GM23248 (cell line): ENCODE data around the gene REPS2. TPM values are rescaled to one million over a fixed set of nuclear protein-coding genes. Genes with fewer than 3 reads are reported as not detected.

Source experiments
- DNase-seq: peaks from one replicate; pipeline ENCODE4 v3.0.0-alpha.2; 2015
- H2AFZ ChIP-seq: fragments of 200-600 bp; sonication (generic); 2 replicates; pipeline ENCODE4 v1.6.1; 2016; ENCODE audit warnings: antibody characterized with exemption
- H3F3A ChIP-seq: fragments of 200-600 bp; sonication (generic); 2 replicates; pipeline ENCODE4 v1.6.1; 2016; ENCODE audit warnings: mild to moderate bottlenecking, antibody characterized with exemption, mixed run types; ENCODE audit not compliant: insufficient read depth
- H3K27ac ChIP-seq: fragments of 200-600 bp; sonication (generic); 2 replicates; pipeline ENCODE4 v1.5.1; 2016; ENCODE audit warnings: mild to moderate bottlenecking
- H3K27me3 ChIP-seq: fragments of 200-600 bp; sonication (generic); replicated peaks from 2 replicates; pipeline ENCODE4 v1.6.1; 2016; ENCODE audit warnings: mild to moderate bottlenecking; ENCODE audit not compliant: insufficient read depth
- H3K36me3 ChIP-seq: fragments of 200-600 bp; sonication (generic); 2 replicates; pipeline ENCODE4 v1.6.1; 2016; ENCODE audit warnings: low read depth, mild to moderate bottlenecking
- H3K4me1 ChIP-seq: fragments of 200-600 bp; sonication (generic); 2 replicates; pipeline ENCODE4 v1.6.1; 2016; ENCODE audit warnings: mild to moderate bottlenecking; ENCODE audit not compliant: insufficient read depth
- H3K4me2 ChIP-seq: fragments of 200-600 bp; sonication (generic); one replicate; pipeline ENCODE4 v1.6.1; 2016; ENCODE audit warnings: mild to moderate bottlenecking; ENCODE audit not compliant: unreplicated experiment
- H3K4me3 ChIP-seq: fragments of 200-600 bp; sonication (generic); 2 replicates; pipeline ENCODE4 v1.5.1; 2016; ENCODE audit warnings: mild to moderate bottlenecking
- H3K79me2 ChIP-seq: fragments of 200-600 bp; sonication (generic); 2 replicates; pipeline ENCODE4 v1.6.1; 2016; ENCODE audit warnings: mild to moderate bottlenecking; ENCODE audit not compliant: insufficient read depth
- H3K9ac ChIP-seq: fragments of 200-600 bp; sonication (generic); 2 replicates; pipeline ENCODE4 v1.6.1; 2016; ENCODE audit warnings: mild to moderate bottlenecking
- H3K9me2 ChIP-seq: fragments of 200-600 bp; sonication (generic); 2 replicates; pipeline ENCODE4 v1.6.1; 2016; ENCODE audit warnings: mixed run types, mild to moderate bottlenecking, moderate library complexity; ENCODE audit not compliant: insufficient read depth
- H3K9me3 ChIP-seq: fragments of 200-600 bp; sonication (generic); one replicate; pipeline ENCODE4 v1.6.1; 2017; ENCODE audit warnings: low read depth
- H4K20me1 ChIP-seq: fragments of 200-600 bp; sonication (generic); 2 replicates; pipeline ENCODE4 v1.6.0; 2016; ENCODE audit not compliant: insufficient read depth
- EZH2 ChIP-seq: fragments of 200-600 bp; sonication (generic); IDR thresholded peaks from 2 replicates; pipeline ENCODE4 v1.6.1; 2018; ENCODE audit warnings: antibody characterized with exemption, mild to moderate bottlenecking; ENCODE audit not compliant: insufficient read depth, poor library complexity, severe bottlenecking
- EZH2phosphoT487 ChIP-seq: fragments of 200-600 bp; sonication (generic); IDR thresholded peaks from 2 replicates; pipeline ENCODE4 v1.6.1; 2018; ENCODE audit warnings: antibody characterized with exemption, moderate library complexity, mild to moderate bottlenecking, low read depth; ENCODE audit not compliant: insufficient read depth
- WGBS, 2 experiments: methylation state at CpG; one replicate each; pipeline ENCODE4 v1.1.6; 2015 to 2017; ENCODE audit warnings: low lambda C conversion rate in 2 of 2, low coverage in 1 of 2; ENCODE audit errors: missing lambda C conversion rate in 2 of 2; 5-methylcytosine and 5-hydroxymethylcytosine counted together
- in situ Hi-C: fragments of 300-500 bp; cut with MboI; formaldehyde crosslinking; loops from 2 replicates; pipeline ENCODE4 v1.15.0; 2020
- polyA plus RNA-seq: library from polyadenylated mRNA; unstranded; fragments of >200 nt; fragmentation: Nextera tagmentation; extraction: Ambion mirVana; gene quantifications from 2 replicates; pipeline ENCODE4 v1.2.1, GENCODE V29; 2016
- total RNA-seq: library from RNA; depleted of rRNA; stranded (reverse); fragments of >200 nt; shearing (Covaris generic); gene quantifications from 2 replicates; pipeline ENCODE4 v1.2.3, GENCODE V29; 2014

Gene REPS2
- total and polyA plus RNA-seq, 2 experiments from 2014 or later: 0.03 to 0.11 TPM

DNA sequence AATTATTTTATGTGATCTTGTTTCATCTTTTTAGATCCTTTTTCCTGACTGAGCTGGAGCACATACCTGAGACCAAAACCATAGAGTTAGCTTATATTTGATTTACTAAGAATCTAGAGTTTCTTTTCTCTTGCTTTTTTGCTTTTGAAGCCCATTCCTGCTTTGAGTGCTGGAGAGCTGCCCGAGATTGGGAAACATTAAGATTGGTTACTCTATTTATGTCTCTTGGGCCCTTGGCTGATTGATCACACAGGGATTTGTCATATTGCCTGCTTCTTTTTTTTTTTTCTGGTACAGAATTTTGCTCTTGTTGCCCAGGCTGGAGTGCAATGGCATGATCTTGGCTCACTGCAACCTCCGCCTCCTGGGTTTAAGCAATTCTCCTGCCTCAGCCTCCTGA is 73.9 kb downstream of the REPS2 start:
- H3K9me3 ChIP-seq: no peaks in the 10 kb centered on the region
- no peak overlapping the region for H3K4me3 ChIP-seq
- no peak overlapping the region for H3K27ac ChIP-seq
- no peak for TF ChIP-seq EZH2phosphoT487
- TF ChIP-seq EZH2: no peak
- no peak overlapping the region for H2AFZ ChIP-seq
- no peak overlapping the region for H3K4me2 ChIP-seq
- DNase-seq: no peak
- H3K36me3 ChIP-seq: no peaks in the 10 kb centered on the region
- H3K4me1 ChIP-seq: peaks cover 17% of the 10 kb centered on the region
- 0 to 32% methylated on average over 1 to 2 of the region's 2 CpGs for WGBS, 2 experiments
- no peaks in the 10 kb centered on the region for H3K9me2 ChIP-seq
- in situ Hi-C loops: no loop called here
- no peaks in the 10 kb centered on the region for H3K79me2 ChIP-seq
- no peaks in the 10 kb centered on the region for H4K20me1 ChIP-seq
- no peaks in the 10 kb centered on the region for H3K27me3 ChIP-seq
- H3K9ac ChIP-seq: no peak overlapping the region
- peaks cover 12% of the 10 kb centered on the region; the same call in 1 of the 2 replicates for H3F3A ChIP-seq

- Histone ChIP-seq H3K9ac (no peak overlapping the region), H3K27ac (no peak overlapping the region), H3K4me1 (peaks cover 17% of the 10 kb centered on the region), H3K9me2 (no peaks in the 10 kb centered on the region), H3F3A (peaks cover 12% of the 10 kb centered on the region; the same call in 1 of the 2 replicates), H3K36me3 (no peaks in the 10 kb centered on the region), H3K9me3 (no peaks in the 10 kb centered on the region), H3K79me2 (no peaks in the 10 kb centered on the region), H3K4me2 (no peak overlapping the region), H3K4me3 (no peak overlapping the region), H4K20me1 (no peaks in the 10 kb centered on the region), H2AFZ (no peak overlapping the region), H3K27me3 (no peaks in the 10 kb centered on the region)
- peak; percentile 24 for DNase-seq
- in situ Hi-C loops: no loop called here
- 36 to 38% methylated on average over 10 of the region's 10 CpGs for WGBS, 2 experiments
- TF ChIP-seq EZH2phosphoT487: no peak
Observed at GRCh38 chrX:17020851-17021821, 74.7 kb downstream of the REPS2 start.

DNA sequence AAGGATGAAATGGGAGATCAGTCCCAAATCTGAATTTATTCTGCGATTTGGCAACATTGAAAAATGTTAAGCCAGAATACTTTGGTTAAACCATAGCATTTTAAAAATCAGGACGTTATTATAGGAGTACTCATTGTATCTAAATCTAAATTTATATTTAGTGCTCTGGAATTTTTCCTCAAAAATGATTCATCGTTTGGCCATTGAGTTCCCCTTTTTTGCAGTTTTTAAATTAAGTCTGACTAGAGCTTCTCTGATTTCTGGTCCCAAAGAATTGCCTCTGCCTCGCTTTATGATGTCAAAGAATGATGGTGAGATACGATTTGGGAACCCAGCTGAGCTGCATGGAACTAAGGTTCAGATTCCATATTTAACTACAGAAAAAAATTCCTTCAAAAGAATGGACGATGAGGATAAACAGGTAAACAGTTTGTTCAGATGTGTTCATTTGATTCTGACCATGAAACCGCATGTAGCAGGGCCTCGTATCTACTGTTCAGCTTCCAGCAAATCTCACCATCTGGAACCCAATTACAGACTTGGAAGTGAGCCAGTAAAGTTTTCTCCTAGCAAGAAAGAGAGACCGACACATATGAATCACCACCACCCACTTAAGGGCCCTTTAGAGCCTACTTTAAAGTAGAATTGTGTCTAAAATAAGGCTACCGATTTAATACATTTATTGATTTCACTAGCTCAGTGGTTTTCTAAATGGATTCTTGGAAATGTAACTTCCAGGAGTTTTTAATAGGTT is 75.6 kb downstream of the REPS2 start:
- Histone ChIP-seq H3K4me2 (no peak overlapping the region), H3K36me3 (no peaks in the 10 kb centered on the region), H3K9ac (no peak overlapping the region), H3K79me2 (no peaks in the 10 kb centered on the region), H3K9me3 (no peaks in the 10 kb centered on the region), H3K4me3 (no peak overlapping the region), H4K20me1 (no peaks in the 10 kb centered on the region), H3K9me2 (no peaks in the 10 kb centered on the region), H3K27ac (no peak overlapping the region), H3F3A (peaks cover 12% of the 10 kb centered on the region; the same call in 1 of the 2 replicates), H2AFZ (no peak overlapping the region), H3K4me1 (peaks cover 17% of the 10 kb centered on the region), H3K27me3 (no peaks in the 10 kb centered on the region)
- no peak for TF ChIP-seq EZH2phosphoT487
- no peak for TF ChIP-seq EZH2
- WGBS, 2 experiments: 48% methylated on average over 10 of the region's 10 CpGs
- peak; percentile 54 for DNase-seq
- in situ Hi-C loops: no loop called here

- H3K4me2 ChIP-seq: no peak overlapping the region
- no peak overlapping the region for H3K9ac ChIP-seq
- no peak overlapping the region for H2AFZ ChIP-seq
- H3K4me1 ChIP-seq: peaks cover 17% of the 10 kb centered on the region
- 86 to 97% methylated on average over 1 to 2 of the region's 2 CpGs for WGBS, 2 experiments
- no peaks in the 10 kb centered on the region for H3K79me2 ChIP-seq
- TF ChIP-seq EZH2phosphoT487 (no peak), EZH2 (no peak)
- H3K4me3 ChIP-seq: no peak overlapping the region
- H4K20me1 ChIP-seq: no peaks in the 10 kb centered on the region
- peaks cover 12% of the 10 kb centered on the region; the same call in 1 of the 2 replicates for H3F3A ChIP-seq
- DNase-seq: no peak
- in situ Hi-C loops: no loop called here
- no peak overlapping the region for H3K27ac ChIP-seq
- H3K36me3 ChIP-seq: no peaks in the 10 kb centered on the region
- no peaks in the 10 kb centered on the region for H3K9me2 ChIP-seq
- H3K9me3 ChIP-seq: no peaks in the 10 kb centered on the region
- H3K27me3 ChIP-seq: no peaks in the 10 kb centered on the region
Observed at GRCh38 chrX:17023661-17024060, 77.2 kb downstream of the REPS2 start.
